Trophoblast cell (in vitro differentiated cells and primary cell): ENCODE results near the gene SLC28A3.

ENCODE experiments used
- DNase-seq, 2 donors: peaks; one replicate each; pipeline ENCODE4 v3.0.0-alpha.2; 2016
- H2AFZ ChIP-seq: 2 replicates; pipeline ENCODE4 v1.6.1; 2013; ENCODE audit warnings: low read length, moderate library complexity, mild to moderate bottlenecking; ENCODE audit not compliant: insufficient read depth, poor library complexity
- H2AK5ac ChIP-seq: 2 replicates; pipeline ENCODE4 v1.6.1; 2013; ENCODE audit warnings: mild to moderate bottlenecking, low read length
- H2BK120ac ChIP-seq: 2 replicates; pipeline ENCODE4 v1.6.1; 2013; ENCODE audit warnings: low read length, mild to moderate bottlenecking, moderate library complexity; ENCODE audit not compliant: insufficient read depth, poor library complexity
- H2BK12ac ChIP-seq: 2 replicates; pipeline ENCODE4 v1.6.1; 2013; ENCODE audit warnings: mild to moderate bottlenecking, low read length, moderate library complexity
- H2BK5ac ChIP-seq: 2 replicates; pipeline ENCODE4 v1.6.1; 2013; ENCODE audit warnings: low read length, low read depth, moderate library complexity, mild to moderate bottlenecking; ENCODE audit not compliant: poor library complexity
- H3K14ac ChIP-seq: 2 replicates; pipeline ENCODE4 v1.6.1; 2013; ENCODE audit warnings: mild to moderate bottlenecking, low read length
- H3K18ac ChIP-seq: 2 replicates; pipeline ENCODE4 v1.6.1; 2013; ENCODE audit warnings: mild to moderate bottlenecking, low read length
- H3K23ac ChIP-seq: 2 replicates; pipeline ENCODE4 v1.6.1; 2013; ENCODE audit warnings: low read length
- H3K27ac ChIP-seq: 2 replicates; pipeline ENCODE4 v1.5.1; 2013; ENCODE audit warnings: low read depth, mild to moderate bottlenecking, inconsistent platforms, low read length, moderate library complexity
- H3K27me3 ChIP-seq: 2 replicates; pipeline ENCODE4 v1.6.1; 2013; ENCODE audit warnings: inconsistent platforms, mild to moderate bottlenecking, low read length, moderate library complexity; ENCODE audit not compliant: insufficient read depth
- H3K36me3 ChIP-seq, 2 experiments: 1 replicate in 1 of 2; 2 replicates in 1 of 2; pipeline ENCODE4 v1.6.1; 2013; ENCODE audit warnings: low read length in 2 of 2, mild to moderate bottlenecking in 2 of 2, moderate library complexity in 1 of 2; ENCODE audit not compliant: insufficient read depth in 2 of 2, control insufficient read depth in 1 of 2
- H3K4ac ChIP-seq: 2 replicates; pipeline ENCODE4 v1.6.1; 2013; ENCODE audit warnings: low read depth, mild to moderate bottlenecking, low read length, moderate library complexity
- H3K4me1 ChIP-seq, 2 experiments: 1 replicate in 1 of 2; 2 replicates in 1 of 2; pipeline ENCODE4 v1.6.1; 2013; ENCODE audit warnings: low read length in 2 of 2, mild to moderate bottlenecking in 2 of 2, moderate library complexity in 1 of 2; ENCODE audit not compliant: insufficient read depth in 2 of 2, control insufficient read depth in 1 of 2
- H3K4me2 ChIP-seq: 2 replicates; pipeline ENCODE4 v1.6.1; 2013; ENCODE audit warnings: inconsistent platforms, mild to moderate bottlenecking, low read length, moderate library complexity
- H3K4me3 ChIP-seq: 2 replicates; pipeline ENCODE4 v1.5.1; 2013; ENCODE audit warnings: mild to moderate bottlenecking, low read depth, low read length, inconsistent platforms
- H3K79me1 ChIP-seq: one replicate; pipeline ENCODE4 v1.6.1; 2013; ENCODE audit warnings: low read length
- H3K79me2 ChIP-seq: 2 replicates; pipeline ENCODE4 v1.6.1; 2013; ENCODE audit warnings: low read length, mild to moderate bottlenecking; ENCODE audit not compliant: control insufficient read depth, insufficient read depth, poor library complexity
- H3K9ac ChIP-seq: 2 replicates; pipeline ENCODE4 v1.6.1; 2013; ENCODE audit warnings: mild to moderate bottlenecking, low read length
- H3K9me3 ChIP-seq: 2 replicates; pipeline ENCODE4 v1.6.1; 2013; ENCODE audit warnings: low read depth, mild to moderate bottlenecking, control low read depth, inconsistent platforms, low read length; ENCODE audit not compliant: insufficient read depth
- H4K12ac ChIP-seq: 2 replicates; pipeline ENCODE4 v1.6.1; 2013; ENCODE audit warnings: low read depth, mild to moderate bottlenecking, low read length, moderate library complexity
- H4K8ac ChIP-seq: 2 replicates; pipeline ENCODE4 v1.6.1; 2013; ENCODE audit warnings: low read depth, mild to moderate bottlenecking, low read length, moderate library complexity
- H4K91ac ChIP-seq: one replicate; pipeline ENCODE4 v1.6.1; 2013; ENCODE audit warnings: low read depth, mild to moderate bottlenecking, low read length, moderate library complexity
- WGBS: extraction: QIAGEN DNeasy Blood & Tissue Kit; methylation state at CpG from one replicate; pipeline ENCODE4 v1.1.7; 2013; ENCODE audit warnings: missing lambda C conversion rate; ENCODE audit not compliant: insufficient read length, insufficient coverage; ENCODE audit errors: extremely low coverage; 5-methylcytosine and 5-hydroxymethylcytosine counted together

SLC28A3 gene

GRCh38 chr9:84323858-84324257 is 16.7 kb downstream of the SLC28A3 start:
- Histone ChIP-seq H3K18ac (no peak overlapping the region), H3K4me2 (no peak overlapping the region), H3K36me3 (no peaks in the 10 kb centered on the region), H2BK5ac (no peak overlapping the region), H2BK12ac (no peak overlapping the region), H4K8ac (no peak overlapping the region), H3K79me1 (no peaks in the 10 kb centered on the region), H4K12ac (no peak overlapping the region), H2AK5ac (no peak overlapping the region), H3K9me3 (no peaks in the 10 kb centered on the region), H2AFZ (no peak overlapping the region), H3K79me2 (no peaks in the 10 kb centered on the region), H3K27ac (no peak overlapping the region), H3K27me3 (no peaks in the 10 kb centered on the region), H3K9ac (no peak overlapping the region), H2BK120ac (no peak overlapping the region), H3K23ac (no peak overlapping the region), H3K14ac (no peak overlapping the region), H3K4me1 (no peaks in the 10 kb centered on the region), H3K4me3 (no peak overlapping the region), H4K91ac (no peak overlapping the region), H3K4ac (no peak overlapping the region)
- whole genome bisulfite sequencing: no CpG with 5 or more reads among the region's 2 CpGs
- DNase-seq: no peak

DNA sequence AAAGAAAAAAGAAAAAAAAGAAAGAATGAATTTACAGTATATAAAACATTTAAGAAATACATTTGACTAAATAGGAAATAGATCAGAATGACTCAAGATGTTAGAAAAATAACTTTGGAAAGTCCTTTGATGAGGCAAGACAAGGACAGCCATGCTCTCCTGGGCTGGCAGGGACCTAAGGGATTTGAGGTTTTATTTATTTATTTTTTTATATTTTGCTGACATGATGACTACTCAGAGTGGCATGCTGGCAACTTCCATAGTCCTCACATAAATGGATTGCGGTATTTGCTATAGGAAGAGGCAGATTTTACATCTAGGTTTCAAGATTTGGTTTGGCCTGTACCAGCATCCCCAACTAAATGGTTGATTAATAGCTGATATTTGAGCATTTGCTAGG is 17.7 kb downstream of the SLC28A3 start:
- Histone ChIP-seq H3K9me3 (no peaks in the 10 kb centered on the region), H4K91ac (no peak overlapping the region), H4K8ac (no peak overlapping the region), H3K79me1 (no peaks in the 10 kb centered on the region), H3K4me3 (no peak overlapping the region), H3K4me2 (no peak overlapping the region), H2BK12ac (no peak overlapping the region), H3K18ac (no peak overlapping the region), H2BK5ac (no peak overlapping the region), H2AK5ac (no peak overlapping the region), H3K14ac (no peak overlapping the region), H3K79me2 (no peaks in the 10 kb centered on the region), H2AFZ (no peak overlapping the region), H3K4ac (no peak overlapping the region), H3K27ac (no peak overlapping the region), H3K4me1 (peaks cover 0 to 3% of the 10 kb centered on the region in 2 experiments), H3K27me3 (no peaks in the 10 kb centered on the region), H3K23ac (no peak overlapping the region), H4K12ac (no peak overlapping the region), H3K9ac (no peak overlapping the region), H3K36me3 (no peaks in the 10 kb centered on the region), H2BK120ac (no peak overlapping the region)
- WGBS: no CpG with 5 or more reads among the region's 1 CpG
- peak in 1 of 2 donors; percentile 2 for DNase-seq

GRCh38 chr9:84320231-84320630 is 20.3 kb downstream of the SLC28A3 start:
- no peak overlapping the region for H3K27ac ChIP-seq
- H4K8ac ChIP-seq: no peak overlapping the region
- H3K18ac ChIP-seq: no peak overlapping the region
- no peak overlapping the region for H2BK120ac ChIP-seq
- no peak for DNase-seq
- H3K27me3 ChIP-seq: no peaks in the 10 kb centered on the region
- no peak overlapping the region for H3K4me3 ChIP-seq
- no peak overlapping the region for H2AFZ ChIP-seq
- no peak overlapping the region for H3K23ac ChIP-seq
- no peak overlapping the region for H3K4ac ChIP-seq
- H3K79me1 ChIP-seq: no peaks in the 10 kb centered on the region
- no peak overlapping the region for H3K14ac ChIP-seq
- no CpG with 5 or more reads among the region's 1 CpG for WGBS
- H3K36me3 ChIP-seq: no peaks in the 10 kb centered on the region
- H2BK12ac ChIP-seq: no peak overlapping the region
- no peak overlapping the region for H2BK5ac ChIP-seq
- no peak overlapping the region for H3K9ac ChIP-seq
- no peak overlapping the region for H2AK5ac ChIP-seq
- H3K79me2 ChIP-seq: no peaks in the 10 kb centered on the region
- no peak overlapping the region for H4K12ac ChIP-seq
- no peaks in the 10 kb centered on the region for H3K9me3 ChIP-seq
- peaks cover 0 to 3% of the 10 kb centered on the region in 2 experiments for H3K4me1 ChIP-seq
- H4K91ac ChIP-seq: no peak overlapping the region
- no peak overlapping the region for H3K4me2 ChIP-seq

GRCh38 chr9:84319632-84320031 is 20.9 kb downstream of the SLC28A3 start:
- Histone ChIP-seq H3K4me2 (no peak overlapping the region), H4K8ac (no peak overlapping the region), H3K27ac (no peak overlapping the region), H3K14ac (no peak overlapping the region), H3K27me3 (no peaks in the 10 kb centered on the region), H3K18ac (no peak overlapping the region), H4K12ac (no peak overlapping the region), H3K79me1 (no peaks in the 10 kb centered on the region), H3K36me3 (no peaks in the 10 kb centered on the region), H2AFZ (no peak overlapping the region), H3K9me3 (no peaks in the 10 kb centered on the region), H3K23ac (no peak overlapping the region), H3K4me3 (no peak overlapping the region), H4K91ac (no peak overlapping the region), H3K4me1 (peaks cover 0 to 3% of the 10 kb centered on the region in 2 experiments), H2BK5ac (no peak overlapping the region), H2BK12ac (no peak overlapping the region), H3K9ac (no peak overlapping the region), H3K4ac (no peak overlapping the region), H2AK5ac (no peak overlapping the region), H2BK120ac (no peak overlapping the region), H3K79me2 (no peaks in the 10 kb centered on the region)
- DNase-seq: no peak
- WGBS: no CpG with 5 or more reads among the region's 4 CpGs
